Suppressor macrophage (primary cell): ENCODE measurements around the gene AADAT.
A peak's percentile ranks its signal among the peaks of the same experiment; 100 is the strongest.
"Not testable (repeated sequence)": the region's sequence is repeated elsewhere in the genome, so short reads cannot be mapped to it uniquely, and the experiment has no call there.

Experiments
- DNase-seq, 4 experiments: peaks; one replicate each; pipeline ENCODE4 v3.0.0-alpha.2; 2020 to 2022

Gene AADAT

DNA sequence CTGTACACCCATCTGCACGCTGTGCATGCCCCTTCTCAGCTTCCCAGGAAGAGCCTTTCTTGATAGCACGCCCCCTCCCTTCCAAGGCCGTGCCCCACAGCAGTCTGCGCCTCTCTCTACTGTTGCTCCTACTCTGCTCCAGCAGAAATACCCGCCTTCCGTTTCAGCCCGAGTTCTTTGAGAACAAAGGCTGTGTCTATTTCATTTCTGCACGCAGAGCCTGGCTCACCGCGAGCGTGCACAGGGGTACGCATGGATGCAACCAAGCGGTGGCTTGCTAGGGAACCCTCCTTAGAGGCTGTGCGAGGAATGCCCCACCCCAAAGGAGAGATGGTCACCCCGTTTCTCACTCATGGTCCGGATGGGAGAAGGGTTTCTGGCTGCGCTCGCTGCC is 485 bp downstream of the AADAT start:
- peak in 1 of 4 experiments; percentile 5 for DNase-seq

DNA sequence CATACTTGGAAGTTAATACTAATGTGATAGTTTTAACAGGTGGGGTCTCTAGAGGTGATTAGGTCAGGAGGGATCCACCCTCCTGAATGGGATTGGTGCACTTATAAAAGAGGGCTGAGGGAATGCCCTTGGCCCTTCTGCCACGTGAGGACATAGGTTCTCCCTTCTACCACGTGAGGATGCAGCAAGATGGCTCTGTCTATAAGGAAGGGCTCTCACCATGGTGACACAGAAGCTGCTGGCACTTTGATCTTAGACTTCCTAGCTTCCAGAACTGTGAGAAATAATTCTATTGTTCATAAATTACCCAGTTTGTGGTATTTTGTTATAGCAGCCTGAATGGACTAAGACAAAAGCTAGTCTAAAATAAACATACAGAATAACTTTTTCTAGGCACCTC is 1.0 kb downstream of the AADAT start:
- no peak for DNase-seq

DNA sequence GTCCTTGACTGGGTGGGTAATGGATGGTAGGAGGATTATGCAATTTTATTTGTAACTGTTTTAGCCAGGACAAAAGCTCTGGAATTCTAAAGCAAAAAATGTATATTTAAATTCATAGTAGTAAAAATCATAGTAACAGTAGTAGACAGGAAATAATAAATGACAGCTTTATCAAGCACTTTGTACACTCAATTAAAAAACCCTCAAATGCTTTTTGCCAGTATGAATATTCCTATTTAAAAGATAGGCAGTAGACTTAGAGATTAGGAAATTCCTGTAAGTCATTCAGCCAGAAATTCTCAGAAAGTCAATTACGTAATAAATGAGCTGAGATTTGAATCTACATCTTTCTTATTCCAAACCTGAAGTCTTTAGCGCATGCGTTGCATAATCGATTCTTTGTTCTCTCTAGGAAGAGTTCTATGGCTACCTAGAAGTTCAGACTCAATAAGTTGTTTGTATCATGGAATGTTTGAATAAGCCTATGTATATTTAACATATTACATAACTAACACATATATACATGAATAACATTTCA is 2.5 kb downstream of the AADAT start:
- no peak for DNase-seq

DNA sequence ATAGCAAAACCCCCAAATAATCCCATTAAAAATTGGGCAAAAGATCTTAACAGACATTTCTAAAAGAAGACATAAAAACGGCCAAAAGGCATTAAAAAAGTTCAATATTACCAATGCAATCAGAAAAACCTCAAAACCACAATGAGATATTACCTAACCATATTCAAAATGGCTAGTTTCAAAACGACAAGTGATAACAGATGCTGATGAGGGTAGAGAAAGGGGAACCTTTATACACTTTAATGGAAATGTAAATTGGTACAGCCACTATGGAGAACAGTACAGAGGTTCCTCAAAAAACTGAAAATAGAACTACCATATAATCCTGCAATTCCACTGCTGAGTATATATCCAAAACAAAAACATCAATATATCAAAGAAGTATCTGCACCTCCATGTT is 6.2 kb downstream of the AADAT start:
- DNase-seq = no peak

DNA sequence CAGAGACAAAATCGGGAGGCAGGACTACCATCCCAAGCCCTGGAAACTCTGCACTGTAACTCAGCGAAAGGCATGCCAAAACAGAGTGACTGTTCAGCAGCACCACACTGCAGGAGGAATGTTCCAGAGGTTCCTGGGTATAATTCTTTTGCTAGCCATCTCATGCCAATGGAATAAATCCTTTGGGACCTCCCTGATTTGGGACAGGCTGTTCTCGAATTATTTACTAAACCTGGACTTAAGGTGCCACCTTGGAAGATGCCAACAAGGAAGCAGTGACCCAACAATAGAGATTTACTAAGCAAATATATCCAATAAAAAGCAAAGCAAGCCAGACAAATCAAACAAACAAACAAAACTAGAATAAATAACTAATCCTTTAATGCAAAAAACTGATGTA is 9.3 kb downstream of the AADAT start:
- no peak for DNase-seq

DNA sequence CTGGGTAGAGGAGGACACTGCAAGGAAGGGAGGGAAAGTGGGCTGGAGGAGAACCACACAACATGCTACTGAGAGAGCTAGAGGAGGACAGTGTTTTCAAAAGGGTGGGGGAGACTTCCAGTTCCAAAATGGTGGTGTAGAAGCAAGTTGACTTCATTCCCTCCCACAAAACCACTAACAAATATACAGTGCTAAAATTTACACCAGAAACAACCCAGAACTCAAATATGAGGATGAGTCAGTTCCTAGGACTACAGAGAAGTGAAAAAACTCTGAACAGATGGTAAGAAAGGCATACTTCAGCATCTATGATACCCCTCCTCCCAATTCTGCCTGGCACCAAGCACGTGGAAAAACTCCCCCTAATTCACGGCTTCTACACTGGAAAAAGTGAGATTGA is 9.8 kb downstream of the AADAT start:
- DNase-seq = no peak

DNA sequence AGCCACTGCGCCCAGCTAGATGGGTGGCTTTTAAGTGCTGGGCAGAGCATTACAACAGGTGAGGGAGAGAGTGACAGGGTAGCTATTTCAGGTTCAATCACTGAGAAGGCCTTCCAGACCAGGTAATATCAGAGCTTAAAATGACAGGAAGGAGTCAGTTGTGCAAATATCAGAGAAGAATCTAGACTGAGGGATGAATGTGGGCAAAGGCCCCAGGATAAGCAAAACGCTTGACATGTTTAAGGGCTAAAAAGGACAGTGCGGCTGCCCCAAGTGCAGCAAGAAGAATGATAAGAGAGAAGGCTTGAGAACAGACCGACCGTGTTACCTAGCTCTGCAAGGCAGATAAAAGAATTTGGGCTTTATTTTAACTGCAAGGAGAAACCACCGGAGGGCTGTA is 18.6 kb downstream of the AADAT start:
- DNase-seq = no peak

DNA sequence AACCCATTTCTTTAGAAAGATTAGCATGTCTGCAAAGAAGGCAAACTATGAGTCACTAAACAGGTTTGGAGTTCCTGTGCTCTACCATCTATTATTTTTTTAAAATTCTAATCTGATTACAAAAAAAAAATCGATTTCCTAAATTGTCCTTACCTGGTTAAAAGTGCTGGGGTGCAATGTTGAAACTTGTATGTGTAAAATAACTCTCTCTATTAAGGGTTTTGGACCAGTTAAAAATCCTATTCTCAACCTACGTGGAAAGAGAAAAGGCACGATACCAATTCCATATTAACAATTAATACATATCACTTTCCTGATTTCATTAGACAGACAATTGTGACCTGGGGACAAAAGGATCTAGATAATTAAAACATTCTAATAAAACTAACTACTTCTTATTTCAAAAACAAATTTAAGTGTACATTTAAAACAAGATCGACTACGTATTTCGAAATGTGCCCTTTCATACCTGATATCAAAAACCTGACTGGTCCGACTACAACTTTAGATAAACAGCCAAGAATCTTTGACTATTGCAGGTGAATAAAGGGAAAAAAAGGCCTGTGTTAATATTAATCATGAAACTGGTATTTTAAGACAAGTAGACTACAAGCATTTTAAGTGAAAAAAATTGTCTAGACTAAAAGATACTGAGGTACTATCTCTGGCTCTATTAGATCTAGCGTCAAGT is 21.2 kb downstream of the AADAT start:
- no peak for DNase-seq

DNA sequence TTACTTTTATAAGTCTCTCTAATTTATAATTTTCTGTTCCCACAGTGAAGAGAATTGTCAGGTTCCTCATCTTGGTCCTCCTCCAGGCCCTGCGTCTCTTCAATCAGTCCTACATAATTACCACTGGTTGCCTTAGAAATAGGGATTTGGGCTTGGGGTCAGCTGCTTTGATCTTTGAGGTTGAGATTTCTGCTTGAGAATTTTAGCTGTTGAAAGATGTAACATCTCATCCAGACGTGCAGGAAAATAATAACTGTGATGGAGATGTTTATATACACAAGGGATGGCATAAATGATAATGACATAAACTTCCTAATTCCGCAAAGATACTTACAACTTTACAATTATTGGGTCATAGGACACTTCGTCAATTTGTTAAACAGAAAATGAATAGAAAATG is 30.3 kb downstream of the AADAT start:
- DNase-seq = no peak

DNA sequence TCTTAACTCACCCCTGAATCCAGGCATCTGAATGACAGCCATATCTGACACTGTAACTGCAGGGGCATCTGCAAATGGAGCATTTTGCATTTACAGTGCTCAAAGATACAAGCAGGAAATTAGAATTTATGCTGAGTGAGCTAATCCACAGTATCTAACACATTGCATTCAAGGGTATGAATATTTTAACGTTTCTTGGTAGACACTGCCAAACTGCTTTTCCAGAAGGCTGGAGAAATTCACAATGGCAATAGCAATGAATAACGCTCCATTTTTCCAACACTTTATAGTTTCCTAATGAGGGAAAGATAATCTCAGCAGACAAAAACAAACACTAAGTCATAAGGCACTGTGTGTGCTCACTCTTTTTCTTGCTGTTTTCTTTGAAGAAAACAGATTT is 30.9 kb downstream of the AADAT start:
- no peak for DNase-seq

DNA sequence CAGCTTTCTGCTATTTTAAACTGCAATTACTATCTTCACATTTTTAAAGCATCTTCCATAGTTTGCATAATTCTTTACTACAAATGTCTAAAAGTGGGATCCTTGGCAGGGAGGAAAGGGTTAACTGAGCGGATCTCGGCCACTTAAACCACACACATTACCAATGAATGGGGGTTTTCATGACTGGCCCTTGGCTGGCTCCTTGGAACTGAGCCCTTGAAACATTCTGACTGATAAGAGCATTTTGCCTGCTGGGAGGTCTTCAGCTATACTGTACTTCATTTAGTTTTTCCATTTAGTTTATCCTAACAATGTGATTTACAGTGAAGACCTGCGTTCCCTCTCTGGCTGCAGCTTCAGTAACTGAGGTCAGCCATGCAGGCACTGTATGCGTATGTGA is 31.9 kb downstream of the AADAT start:
- DNase-seq = no peak

DNA sequence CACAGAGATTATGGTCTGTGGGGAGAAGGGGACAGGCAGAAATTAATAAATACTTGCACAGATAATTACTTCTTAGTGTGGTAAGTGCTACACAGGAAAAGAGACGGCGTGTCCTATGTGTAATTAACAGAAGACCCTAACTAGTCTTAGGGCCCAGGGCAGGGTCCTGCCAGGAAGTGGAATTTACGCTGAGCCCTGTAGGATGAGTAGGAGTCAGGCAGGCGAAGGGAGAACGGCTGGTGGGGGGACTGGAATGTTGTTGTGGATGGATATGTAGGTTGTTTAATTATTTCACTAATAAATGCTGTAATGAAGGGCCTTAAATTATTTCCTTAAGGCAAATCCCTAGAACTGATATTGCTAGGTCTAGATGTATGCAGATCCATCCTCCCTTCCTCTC is 36.8 kb downstream of the AADAT start:
- DNase-seq = no peak

DNA sequence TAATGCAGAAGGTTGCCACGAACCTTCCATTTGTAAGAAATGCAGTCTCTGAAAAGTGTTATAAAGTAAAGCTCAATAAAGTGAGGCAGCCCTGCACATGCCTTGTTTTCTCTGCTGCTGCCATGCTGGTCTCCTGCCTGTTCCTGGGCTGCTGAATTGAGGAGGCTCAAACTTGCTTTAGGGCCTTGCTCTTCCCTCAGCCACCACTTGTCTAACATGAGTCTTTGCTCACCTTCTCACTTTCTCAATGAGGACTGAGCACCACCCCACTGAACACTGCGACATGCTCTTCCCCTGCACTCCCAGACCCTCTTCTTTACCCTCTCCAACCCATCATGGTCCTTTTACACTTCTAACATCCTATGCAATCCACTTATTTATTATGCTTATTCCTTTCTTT is 38.4 kb downstream of the AADAT start:
- DNase-seq = no peak

DNA sequence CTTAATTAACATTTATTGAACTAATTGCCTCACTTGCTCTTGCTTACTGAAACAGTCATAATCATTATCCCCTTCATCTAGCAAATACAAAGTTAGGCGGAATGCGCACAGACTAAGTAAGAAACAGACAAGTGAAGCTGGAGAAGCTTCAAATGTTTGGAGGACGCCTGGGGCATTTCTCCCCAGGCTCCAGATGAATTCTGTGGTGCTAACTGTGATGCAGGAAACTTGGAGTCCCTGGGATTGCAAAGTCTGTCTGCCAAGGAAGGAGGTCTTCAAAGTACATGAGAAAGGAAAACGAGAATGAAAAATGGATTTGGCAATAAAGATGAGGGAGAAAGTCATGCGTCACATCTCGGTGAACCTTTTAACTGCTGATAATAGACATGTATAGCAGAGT is 40.0 kb downstream of the AADAT start:
- DNase-seq = no peak

DNA sequence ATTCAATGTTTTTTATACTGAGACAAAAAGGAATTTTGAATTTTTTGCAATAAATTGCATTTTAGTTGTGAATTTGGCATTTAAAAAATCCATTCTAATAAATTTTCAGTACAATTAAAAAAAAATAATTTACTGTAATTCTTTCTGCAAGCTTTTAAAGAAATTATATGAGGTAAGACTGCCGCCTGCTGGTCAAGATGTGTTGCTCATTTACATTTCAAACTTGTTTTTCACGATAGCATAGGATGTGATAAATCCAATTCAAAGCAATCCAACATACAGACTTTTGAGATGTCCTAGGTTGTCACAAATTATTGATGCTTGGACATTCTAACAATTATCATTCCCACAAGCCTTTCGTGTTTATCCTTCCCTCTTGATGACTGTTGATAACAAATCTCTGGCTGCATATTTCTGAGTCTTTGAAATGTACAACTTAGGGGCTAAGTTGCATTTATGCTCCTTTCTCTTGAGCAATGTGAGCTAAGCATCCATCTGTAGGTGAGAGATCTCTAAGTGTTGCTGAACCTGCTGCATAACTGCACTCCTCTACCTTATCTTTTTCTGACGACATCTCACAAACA is 41.9 kb downstream of the AADAT start:
- peak; percentile 62 to 87 (median 80) for DNase-seq

DNA sequence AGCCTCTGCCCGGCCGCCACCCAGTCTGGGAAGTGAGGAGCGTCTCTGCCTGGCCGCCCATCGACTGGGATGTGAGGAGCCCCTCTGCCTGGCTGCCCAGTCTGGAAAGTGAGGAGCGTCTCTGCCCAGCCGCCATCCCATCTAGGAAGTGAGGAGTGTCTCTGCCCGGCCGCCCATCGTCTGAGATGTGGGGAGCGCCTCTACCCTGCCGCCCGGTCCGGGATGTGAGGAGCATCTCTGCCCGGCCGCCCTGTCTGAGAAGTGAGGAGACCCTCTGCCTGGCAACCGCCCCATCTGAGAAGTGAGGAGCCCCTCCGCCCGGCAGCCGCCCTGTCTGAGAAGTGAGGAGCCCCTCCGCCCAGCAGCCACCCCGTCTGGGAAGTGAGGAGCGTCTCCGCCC is 43.6 kb downstream of the AADAT start:
- not testable (repeated sequence) for DNase-seq

DNA sequence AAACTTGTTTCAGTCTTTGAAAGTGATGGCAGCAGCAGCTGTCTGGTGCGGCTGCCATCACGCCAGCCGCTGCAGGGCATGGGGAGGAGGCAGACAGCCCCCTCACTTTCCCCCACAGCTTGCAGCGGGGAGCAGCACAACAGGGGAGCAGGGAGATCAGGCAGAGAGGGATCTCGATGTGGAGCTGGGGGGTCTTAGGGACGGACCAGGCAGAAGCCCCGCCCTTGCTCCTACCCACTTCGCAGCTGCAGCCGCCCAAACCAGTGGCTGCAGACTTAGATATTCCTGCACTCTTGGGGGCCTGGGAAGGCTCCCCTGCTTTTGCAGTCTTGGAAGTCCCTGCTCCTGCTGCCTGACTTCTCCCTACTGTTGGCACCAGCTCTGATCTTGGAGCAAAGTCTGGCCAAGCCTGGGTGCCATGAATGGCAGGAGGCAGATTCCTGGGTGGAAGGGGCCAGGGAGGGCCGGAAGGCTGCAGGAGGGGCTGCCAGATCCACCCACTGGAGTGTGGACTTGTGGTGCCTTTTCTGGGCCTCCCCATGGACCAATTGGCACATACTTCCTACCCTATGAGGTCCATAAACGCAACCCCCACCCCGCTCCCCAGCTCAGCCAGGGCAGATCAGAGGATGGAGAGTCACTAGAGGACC is 49.6 kb downstream of the AADAT start:
- DNase-seq = no peak

DNA sequence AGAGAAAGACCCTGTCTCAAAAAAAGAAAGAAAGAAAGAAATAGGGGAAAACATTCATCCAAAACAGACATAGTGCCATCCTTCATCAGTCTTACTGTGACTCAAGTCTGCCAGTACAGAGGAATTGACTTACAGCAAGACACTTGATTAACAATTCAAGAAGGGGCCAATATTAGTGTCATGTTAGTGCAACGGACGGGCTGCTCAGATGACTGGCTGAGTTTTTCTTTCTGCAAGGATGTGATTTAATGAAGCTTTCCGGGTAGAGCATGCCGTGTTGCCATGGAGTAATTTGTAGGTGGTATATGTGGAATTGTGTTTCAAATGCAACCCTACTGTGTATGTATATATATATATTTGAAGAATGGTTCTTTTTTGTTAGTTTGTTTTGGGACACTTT is 51.0 kb downstream of the AADAT start:
- no peak for DNase-seq

DNA sequence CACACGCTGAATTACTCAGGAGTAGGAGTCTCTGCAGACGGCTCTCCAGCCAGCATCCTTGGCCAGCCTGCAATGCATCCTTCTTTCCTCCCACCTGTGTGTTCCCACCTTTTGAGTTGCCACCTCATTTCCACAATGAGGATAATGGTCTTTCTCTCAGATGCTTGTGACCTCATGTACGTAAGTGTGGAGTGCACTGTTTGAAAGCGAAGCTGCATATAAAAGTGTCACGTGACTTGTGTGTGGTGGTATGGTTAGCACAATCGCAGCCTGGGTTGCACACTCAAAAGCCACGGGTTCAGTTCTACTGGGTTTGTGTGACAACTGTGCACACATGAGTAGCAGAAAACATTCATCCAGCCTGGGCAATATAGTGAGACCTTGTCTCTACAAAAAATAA is 51.5 kb downstream of the AADAT start:
- DNase-seq = no peak

DNA sequence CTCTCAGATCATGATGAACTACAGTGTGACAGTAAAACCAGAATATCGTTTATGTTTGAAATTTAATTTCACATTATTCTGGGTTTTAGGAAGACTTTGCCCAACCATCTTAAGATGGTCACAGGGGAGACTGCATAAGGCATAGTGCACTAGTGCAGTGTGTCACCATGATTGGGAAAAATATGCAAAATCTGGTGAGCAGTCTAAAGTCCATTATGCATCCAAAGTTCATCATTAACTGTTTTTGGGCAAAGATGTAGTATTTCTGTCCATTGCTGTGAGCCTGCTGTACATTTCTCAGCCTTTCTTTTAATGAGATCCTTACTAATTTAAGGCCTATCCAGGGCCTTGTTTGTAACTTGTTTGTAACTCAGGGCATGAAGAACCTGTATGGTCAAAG is 52.3 kb downstream of the AADAT start:
- no peak for DNase-seq

DNA sequence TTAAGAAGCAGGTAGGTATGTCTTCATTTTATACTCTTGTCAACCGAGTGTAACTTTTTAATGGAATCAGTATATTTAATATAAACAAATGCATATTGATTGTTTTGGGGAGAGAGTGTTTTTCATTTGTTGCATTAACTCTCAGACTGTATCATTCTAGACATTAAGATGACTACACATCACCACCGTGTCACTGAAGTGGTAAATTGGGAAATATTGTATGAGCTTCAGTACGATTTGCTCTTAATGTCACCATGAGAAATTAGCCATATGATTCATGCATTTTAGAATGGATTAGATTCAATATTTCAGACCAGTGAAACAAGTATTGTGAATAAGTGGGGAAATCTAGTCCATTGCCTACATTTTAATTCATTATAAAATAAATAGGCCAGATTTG is 53.9 kb downstream of the AADAT start:
- DNase-seq = no peak

DNA sequence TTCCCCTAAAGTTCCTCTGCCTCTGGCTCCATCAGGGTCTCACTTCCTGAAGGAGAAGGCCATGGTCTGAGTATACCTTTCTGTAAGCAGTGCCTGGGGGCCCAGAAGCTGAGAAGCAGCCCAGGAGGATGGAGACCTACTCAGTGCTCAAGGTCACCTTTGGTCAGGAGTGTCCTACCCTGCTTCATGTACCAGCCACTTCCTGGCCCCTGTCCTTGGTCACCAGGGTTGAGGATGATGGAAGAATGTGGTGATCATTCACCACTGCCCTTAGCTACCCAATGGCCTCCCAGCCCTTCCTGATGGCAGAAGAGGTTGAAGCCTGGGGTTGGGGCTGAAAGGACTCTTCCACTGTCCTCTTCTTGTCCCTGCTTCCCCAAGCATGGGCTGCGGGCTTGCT is 54.5 kb downstream of the AADAT start:
- no peak for DNase-seq

DNA sequence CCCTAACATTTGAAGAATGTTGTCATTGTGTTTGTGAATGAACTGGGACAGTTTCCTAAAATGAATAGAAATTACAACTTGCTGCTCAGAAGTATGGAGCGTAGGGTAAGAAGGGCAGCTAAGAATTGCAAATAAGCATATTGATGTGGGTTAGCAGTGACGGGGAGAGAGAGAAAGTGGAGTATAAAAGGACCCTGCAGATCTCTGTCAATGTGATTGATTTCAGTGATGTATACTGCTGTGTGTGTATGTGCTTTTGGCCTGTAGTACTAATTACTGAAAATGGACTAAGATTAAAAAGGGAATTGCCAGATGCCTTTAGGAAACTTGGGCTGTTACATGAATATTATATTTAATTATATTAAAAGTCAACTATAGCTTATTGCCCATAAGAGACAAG is 55.8 kb downstream of the AADAT start:
- DNase-seq = no peak

DNA sequence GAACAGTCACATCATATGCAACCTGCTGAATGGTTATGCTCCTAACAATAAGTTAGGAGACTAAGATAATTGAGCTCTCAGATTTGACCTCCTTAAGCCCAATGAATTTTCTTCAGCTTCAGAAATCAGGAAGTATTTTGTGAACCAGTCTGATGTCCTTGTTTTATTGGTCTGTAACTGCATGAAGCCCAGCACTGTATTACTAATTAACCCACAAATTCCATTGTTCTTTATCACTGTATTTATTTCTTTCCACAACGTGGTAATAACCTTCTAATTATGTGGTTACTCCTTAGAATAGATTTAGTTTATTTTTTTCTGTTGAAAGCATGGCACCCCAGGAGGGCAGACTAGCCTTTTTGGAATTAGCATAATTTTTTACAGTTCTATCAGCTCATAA is 59.6 kb downstream of the AADAT start:
- DNase-seq = no peak
